GM12878 (cell line): ENCODE measurements around the gene MAP7. TPM values are rescaled to one million over a fixed set of nuclear protein-coding genes. Genes with fewer than 3 reads are reported as not detected.

Source experiments
- ATAC-seq: fragments of 200-7000 bp; cut with Tn5 transposase; 3 replicates; pipeline ENCODE4 v1.9.1; 2020; ENCODE audit warnings: mild to moderate bottlenecking, moderate library complexity
- BruUV-seq: library from RNA; stranded (reverse); fragments of 400-500 nt; replicated peaks from 2 replicates; lab custom pipeline; 2021; lab: Mats Ljungman, UMichigan
- CTCF ChIA-PET: fragments of 300-600 bp; sonication (Branson Sonifier 250); formaldehyde crosslinking; extraction: SDS; loops from one replicate; lab custom pipeline; 2021; ENCODE audit warnings: inconsistent platforms; lab: Yijun Ruan, JAX
- POLR2A ChIA-PET: fragments of 350-600 bp; formaldehyde crosslinking; extraction: SDS; loops from one replicate; lab custom pipeline; 2021; ENCODE audit warnings: inconsistent platforms; lab: Charles Lee
- RAD21 ChIA-PET: fragments of 300-600 bp; sonication (Branson Sonifier 250); formaldehyde crosslinking; loops from one replicate; lab custom pipeline; 2023; ENCODE audit warnings: antibody characterized with exemption; ENCODE audit not compliant: unreplicated experiment; lab: Charles Lee
- SMC1A ChIA-PET: fragments of 300-600 bp; sonication (Branson Sonifier 250); formaldehyde crosslinking; loops from one replicate; lab custom pipeline; 2023; ENCODE audit not compliant: unreplicated experiment, uncharacterized antibody; lab: Charles Lee
- DNase-seq: peaks from one replicate; pipeline ENCODE4 v3.0.0-alpha.2; 2011; ENCODE audit warnings: low read depth, low spot score
- FAIRE-seq: peaks from 3 replicates; lab custom pipeline; 2011; peaks lifted over from hg19 to GRCh38; lab: Jason Lieb, UNC
- H2AFZ ChIP-seq: 2 replicates; pipeline ENCODE4 v1.6.0; 2011; ENCODE audit warnings: low read depth, low read length, control low read depth; ENCODE audit not compliant: control insufficient read depth
- H3K27ac ChIP-seq: 2 replicates; pipeline ENCODE4 v1.5.1; 2011; ENCODE audit warnings: control low read depth; ENCODE audit not compliant: control insufficient read depth, insufficient read depth
- H3K27me3 ChIP-seq, 2 experiments: replicated peaks in 1 of 2; 2 replicates each; pipeline versions ENCODE4 v1.6.0 to v1.6.1; 2011; ENCODE audit warnings: low read length in 1 of 2; ENCODE audit not compliant: control insufficient read depth in 2 of 2, insufficient read depth in 2 of 2
- H3K36me3 ChIP-seq, 2 experiments: 2 replicates each; pipeline ENCODE4 v1.5.1; 2011; ENCODE audit warnings: low read length in 1 of 2; ENCODE audit not compliant: control insufficient read depth in 2 of 2, insufficient read depth in 2 of 2
- H3K4me1 ChIP-seq: 2 replicates; pipeline ENCODE4 v1.6.1; 2011; ENCODE audit warnings: mild to moderate bottlenecking, low read length, moderate library complexity, mixed read lengths; ENCODE audit not compliant: control insufficient read depth, insufficient read depth
- H3K4me2 ChIP-seq: 2 replicates; pipeline ENCODE4 v1.6.0; 2011; ENCODE audit warnings: control low read depth; ENCODE audit not compliant: control insufficient read depth, insufficient read depth
- H3K4me3 ChIP-seq: fragments of 200-600 bp; sonication (generic); 2 replicates; pipeline ENCODE4 v1.5.1; 2016
- H3K79me2 ChIP-seq: 2 replicates; pipeline ENCODE4 v1.6.0; 2011; ENCODE audit warnings: low read length; ENCODE audit not compliant: control insufficient read depth, insufficient read depth
- H3K9ac ChIP-seq: 2 replicates; pipeline ENCODE4 v1.8.0; 2011; ENCODE audit warnings: low read length, control low read depth, mixed read lengths; ENCODE audit not compliant: control insufficient read depth, insufficient read depth
- H3K9me3 ChIP-seq: replicated peaks from 3 replicates; pipeline ENCODE4 v1.5.1; 2011; ENCODE audit warnings: mild to moderate bottlenecking, low read length; ENCODE audit not compliant: control insufficient read depth, insufficient read depth
- H4K20me1 ChIP-seq: 2 replicates; pipeline ENCODE4 v1.6.0; 2011; ENCODE audit not compliant: control insufficient read depth, insufficient read depth
- BRCA1 ChIP-seq: IDR thresholded peaks from 2 replicates; pipeline ENCODE4 v1.6.1; 2011; ENCODE audit warnings: low read depth, low read length, improper control_type of control experiment
- CBX5 ChIP-seq: sonication (generic); IDR thresholded peaks from 2 replicates; pipeline ENCODE4 v1.6.1; 2016; ENCODE audit warnings: low read depth, moderate library complexity, mild to moderate bottlenecking, inconsistent platforms
- CHD1 ChIP-seq: IDR thresholded peaks from 2 replicates; pipeline ENCODE4 v1.6.1; 2012; ENCODE audit warnings: low read depth, low read length, improper control_type of control experiment
- EED ChIP-seq: sonication (generic); IDR thresholded peaks from 2 replicates; pipeline ENCODE4 v1.6.1; 2016; ENCODE audit warnings: antibody characterized with exemption, low read depth
- GATAD2B ChIP-seq: fragments of 450-650 bp; conservative IDR thresholded peaks from 2 replicates; pipeline ENCODE4 v1.6.1; 2017; ENCODE audit warnings: low read depth, mild to moderate bottlenecking, moderate library complexity
- KDM1A ChIP-seq: fragments of 200-600 bp; sonication (generic); IDR thresholded peaks from 2 replicates; pipeline ENCODE4 v1.6.1; 2016; ENCODE audit warnings: borderline replicate concordance
- MTA3 ChIP-seq: IDR thresholded peaks from 2 replicates; pipeline ENCODE4 v1.6.1; 2012; ENCODE audit warnings: low read length, inconsistent platforms, borderline replicate concordance
- NBN ChIP-seq: fragments of 450-650 bp; IDR thresholded peaks from 2 replicates; pipeline ENCODE4 v1.6.1; 2016
- NFXL1 ChIP-seq: fragments of 450-650 bp; IDR thresholded peaks from 2 replicates; pipeline ENCODE4 v1.6.1; 2017; ENCODE audit warnings: antibody characterized with exemption, mild to moderate bottlenecking, borderline replicate concordance
- PAX5 ChIP-seq: IDR thresholded peaks from 2 replicates; pipeline ENCODE4 v1.6.1; 2011; ENCODE audit warnings: low read depth, low read length, borderline replicate concordance
- PAX8 ChIP-seq: fragments of 450-650 bp; IDR thresholded peaks from 2 replicates; pipeline ENCODE4 v1.6.1; 2017; ENCODE audit warnings: mild to moderate bottlenecking, moderate library complexity
- POLR2A ChIP-seq: IDR thresholded peaks from 2 replicates; pipeline ENCODE4 v1.6.1; 2011; ENCODE audit warnings: low read depth, mild to moderate bottlenecking, low read length
- PRDM15 ChIP-seq: fragments of 450-650 bp; formaldehyde crosslinking; IDR thresholded peaks from 2 replicates; pipeline ENCODE4 v1.4.0; 2020; ENCODE audit warnings: mild to moderate bottlenecking, moderate library complexity
- RCOR1 ChIP-seq: conservative IDR thresholded peaks from 2 replicates; pipeline ENCODE4 v1.6.1; 2012; ENCODE audit warnings: low read depth, low read length, improper control_type of control experiment
- RFX5 ChIP-seq: IDR thresholded peaks from 2 replicates; pipeline ENCODE4 v1.6.1; 2011; ENCODE audit warnings: low read depth, low read length, improper control_type of control experiment
- RUNX3 ChIP-seq: IDR thresholded peaks from 2 replicates; pipeline ENCODE4 v1.6.1; 2012; ENCODE audit warnings: low read length, inconsistent platforms
- ZBED1 ChIP-seq: IDR thresholded peaks from 2 replicates; pipeline ENCODE4 v1.6.1; 2016; ENCODE audit warnings: borderline replicate concordance
- ZNF217 ChIP-seq: fragments of 450-650 bp; IDR thresholded peaks from 2 replicates; pipeline ENCODE4 v1.6.1; 2017; ENCODE audit warnings: antibody characterized with exemption, mild to moderate bottlenecking
- ZSCAN29 ChIP-seq: fragments of 450-650 bp; IDR thresholded peaks from 2 replicates; pipeline ENCODE4 v1.6.1; 2017; ENCODE audit warnings: mild to moderate bottlenecking, moderate library complexity
- WGBS: methylation state at CpG from one replicate; pipeline ENCODE4 v1.1.6; 2016; ENCODE audit warnings: low lambda C conversion rate; ENCODE audit not compliant: insufficient replicate concordance, insufficient coverage; ENCODE audit errors: missing lambda C conversion rate; 5-methylcytosine and 5-hydroxymethylcytosine counted together
- in situ Hi-C: fragments of 300-500 bp; cut with MboI; formaldehyde crosslinking; loops from 9 replicates; pipeline ENCODE4 v1.14.3; 2018; ENCODE audit warnings: mixed read lengths
- intact Hi-C: fragments of 100-400 bp; cut with micrococcal nuclease; formaldehyde crosslinking; loops from one replicate; pipeline ENCODE4 v1.14.2; 2022; ENCODE audit not compliant: unreplicated experiment
- polyA plus RNA-seq, 11 experiments: library from polyadenylated mRNA; depleted of rRNA in 4 of 11; unstranded in 6 of 11; stranded (reverse) in 5 of 11; fragments of >200 nt; fragmentation: Nextera tagmentation in 4 of 11; fragmentation: Illumina TruSeq in 1 of 11; extraction: Ambion mirVana in 4 of 11; extraction: Trizol in 1 of 11; gene quantifications; 1 replicate in 1 of 11; 2 replicates in 10 of 11; pipeline versions ENCODE4 v1.2.1 to v1.2.3, GENCODE V29; 2011 to 2016; ENCODE audit warnings: inconsistent platforms in 2 of 11, missing spikeins in 2 of 11, low read depth in 1 of 11
- total RNA-seq, 4 experiments: library from RNA; depleted of rRNA in 3 of 4; stranded (reverse); fragments of >200 nt in 3 of 4; fragmentation: Illumina TruSeq in 1 of 4; extraction: Trizol in 1 of 4; gene quantifications; 2 replicates each; pipeline versions ENCODE4 v1.2.1 to v1.2.3, GENCODE V29; 2013 to 2021
- TF ChIP-seq, protein P1 (sequence below): fragments of 450-650 bp; IDR thresholded peaks from 2 replicates; pipeline ENCODE4 v1.6.1; 2017; ENCODE audit warnings: borderline replicate concordance

Gene MAP7
- total and polyA plus RNA-seq, 10 of the 15 experiments (the other 5 are each of a cell fraction or from before 2014, with no cell fraction given): 0.04 to 0.17 (median 0.08) TPM; not detected in 2

- Histone ChIP-seq H2AFZ (no peak overlapping the region), H3K27me3 (no peaks in the 10 kb centered on the region), H3K36me3 (no peaks in the 10 kb centered on the region), H3K27ac (no peak overlapping the region), H3K9ac (no peak overlapping the region), H3K4me3 (no peak overlapping the region), H3K4me1 (no peaks in the 10 kb centered on the region), H3K79me2 (no peaks in the 10 kb centered on the region), H4K20me1 (no peaks in the 10 kb centered on the region), H3K9me3 (no peaks in the 10 kb centered on the region), H3K4me2 (no peak overlapping the region)
- no peak for ATAC-seq
- in situ Hi-C loops (no loop called here), intact Hi-C loops (no loop called here)
- 84% methylated on average over 1 of the region's 1 CpG for WGBS
- BruUV-seq: no TSS peak
- FAIRE-seq: no peak
- POLR2A ChIA-PET: no interaction called here
- SMC1A ChIA-PET: interaction anchor here (1.0 kb wide), 1 partner anchor 10 kb away, joined by 3 read pairs; no protein-coding TSS in a partner anchor
- DNase-seq: no peak
- RAD21 ChIA-PET: no interaction called here
- TF ChIP-seq GATAD2B (no peak), PRDM15 (CRISPR knock-in tag) (no peak), RCOR1 (no peak), ZSCAN29 (no peak), RUNX3 (no peak), NBN (no peak), RFX5 (no peak), CHD1 (no peak), NFXL1 (no peak), PAX5 (no peak), ZBED1 (no peak), KDM1A (no peak), ZNF217 (no peak), POLR2A (no peak), EED (no peak), MTA3 (no peak), CBX5 (no peak), BRCA1 (no peak), PAX8 (no peak)
- TF ChIP-seq, protein P1, sequence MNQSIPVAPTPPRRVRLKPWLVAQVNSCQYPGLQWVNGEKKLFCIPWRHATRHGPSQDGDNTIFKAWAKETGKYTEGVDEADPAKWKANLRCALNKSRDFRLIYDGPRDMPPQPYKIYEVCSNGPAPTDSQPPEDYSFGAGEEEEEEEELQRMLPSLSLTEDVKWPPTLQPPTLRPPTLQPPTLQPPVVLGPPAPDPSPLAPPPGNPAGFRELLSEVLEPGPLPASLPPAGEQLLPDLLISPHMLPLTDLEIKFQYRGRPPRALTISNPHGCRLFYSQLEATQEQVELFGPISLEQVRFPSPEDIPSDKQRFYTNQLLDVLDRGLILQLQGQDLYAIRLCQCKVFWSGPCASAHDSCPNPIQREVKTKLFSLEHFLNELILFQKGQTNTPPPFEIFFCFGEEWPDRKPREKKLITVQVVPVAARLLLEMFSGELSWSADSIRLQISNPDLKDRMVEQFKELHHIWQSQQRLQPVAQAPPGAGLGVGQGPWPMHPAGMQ: no peak
- CTCF ChIA-PET: no interaction called here
Observed at GRCh38 chr6:136486357-136486756, 63.9 kb downstream of the MAP7 start.
